ENCODE measurements around the gene TMCO4. TPM values are rescaled to one million over a fixed set of nuclear protein-coding genes. Genes with fewer than 3 reads are reported as not detected.

The TMCO4 gene
- total RNA-seq, 1 experiment from 2014 or later = 7.2 TPM

DNA sequence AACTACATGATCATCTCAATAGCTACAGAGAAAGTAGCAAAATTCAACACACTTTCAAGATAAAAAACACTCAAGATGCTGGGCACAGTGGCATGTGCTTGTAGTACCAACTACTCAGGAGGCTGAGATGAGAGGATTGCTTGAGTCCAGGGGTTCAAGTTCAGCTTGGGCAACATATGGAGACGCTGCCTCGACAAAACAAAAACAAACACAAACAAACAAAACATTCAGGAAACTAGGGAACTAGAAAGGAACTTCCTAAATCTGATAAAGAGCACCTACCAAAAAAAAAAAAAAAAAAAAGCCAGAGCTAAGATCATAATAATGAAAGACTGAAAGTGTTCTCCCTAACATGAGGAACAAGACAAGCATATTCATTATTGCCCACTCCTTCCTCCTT is 38.1 kb upstream of the TMCO4 start:
- CTCF ChIA-PET = no interaction called here
- Mint-ChIP-seq H3K4me1 (no peaks in the 10 kb centered on the region), H3K9me3 (no peaks in the 10 kb centered on the region), H3K36me3 (no peaks in the 10 kb centered on the region), H3K27ac (no peak overlapping the region), H3K27me3 (ENCODE audit: low read depth) (peaks cover 2% of the 10 kb centered on the region), H3K4me3 (no peak overlapping the region)
- POLR2A ChIA-PET = interaction anchor here (0.6 kb wide), 1 partner anchor 793 kb away, joined by 3 read pairs; no protein-coding TSS in a partner anchor
- TF ChIP-seq FOXJ3 (CRISPR knock-in tag; IDR thresholded peaks at IDR 0.05; ENCODE audit: borderline replicate concordance) = no peak
- TF ChIP-seq GTF2I (CRISPR knock-in tag; conservative IDR thresholded peaks at IDR 0.05) = no peak
- no peak for TF ChIP-seq RORB (CRISPR knock-in tag; IDR thresholded peaks at IDR 0.05)
- TF ChIP-seq, protein P1, sequence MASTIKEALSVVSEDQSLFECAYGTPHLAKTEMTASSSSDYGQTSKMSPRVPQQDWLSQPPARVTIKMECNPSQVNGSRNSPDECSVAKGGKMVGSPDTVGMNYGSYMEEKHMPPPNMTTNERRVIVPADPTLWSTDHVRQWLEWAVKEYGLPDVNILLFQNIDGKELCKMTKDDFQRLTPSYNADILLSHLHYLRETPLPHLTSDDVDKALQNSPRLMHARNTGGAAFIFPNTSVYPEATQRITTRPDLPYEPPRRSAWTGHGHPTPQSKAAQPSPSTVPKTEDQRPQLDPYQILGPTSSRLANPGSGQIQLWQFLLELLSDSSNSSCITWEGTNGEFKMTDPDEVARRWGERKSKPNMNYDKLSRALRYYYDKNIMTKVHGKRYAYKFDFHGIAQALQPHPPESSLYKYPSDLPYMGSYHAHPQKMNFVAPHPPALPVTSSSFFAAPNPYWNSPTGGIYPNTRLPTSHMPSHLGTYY (CRISPR knock-in tag; IDR thresholded peaks at IDR 0.05) = no peak
- no peak for DNase-seq (ENCODE audit: low spot score)
- ATAC-seq = no peak

DNA sequence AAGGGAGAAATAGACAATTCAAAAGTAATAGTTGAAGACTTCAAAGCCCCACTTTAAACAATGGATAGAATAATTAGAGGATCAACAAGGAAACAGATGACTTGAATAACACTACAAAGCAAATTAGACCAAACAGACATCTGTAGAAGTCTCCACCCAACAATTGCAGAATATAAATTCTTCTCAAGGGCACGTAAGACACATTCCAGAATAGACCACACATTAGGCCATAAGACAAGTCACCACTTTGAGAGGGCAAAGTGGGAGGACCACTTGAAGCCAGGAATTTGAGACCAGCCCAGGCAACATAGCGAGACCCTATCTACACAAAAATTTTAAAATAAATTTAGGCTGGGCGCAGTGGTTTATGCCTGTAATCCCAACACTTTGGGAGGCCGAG is 35.9 kb upstream of the TMCO4 start:
- Mint-ChIP-seq H3K27ac (no peak overlapping the region), H3K36me3 (no peaks in the 10 kb centered on the region), H3K4me3 (no peak overlapping the region), H3K27me3 (ENCODE audit: low read depth) (peaks cover 2% of the 10 kb centered on the region), H3K4me1 (no peaks in the 10 kb centered on the region), H3K9me3 (peaks cover 15% of the 10 kb centered on the region)
- TF ChIP-seq CREB1 (CRISPR knock-in tag; IDR thresholded peaks at IDR 0.05) = no peak
- TF ChIP-seq, protein P1 (CRISPR knock-in tag; IDR thresholded peaks at IDR 0.05) = no peak
- TF ChIP-seq, protein P2, sequence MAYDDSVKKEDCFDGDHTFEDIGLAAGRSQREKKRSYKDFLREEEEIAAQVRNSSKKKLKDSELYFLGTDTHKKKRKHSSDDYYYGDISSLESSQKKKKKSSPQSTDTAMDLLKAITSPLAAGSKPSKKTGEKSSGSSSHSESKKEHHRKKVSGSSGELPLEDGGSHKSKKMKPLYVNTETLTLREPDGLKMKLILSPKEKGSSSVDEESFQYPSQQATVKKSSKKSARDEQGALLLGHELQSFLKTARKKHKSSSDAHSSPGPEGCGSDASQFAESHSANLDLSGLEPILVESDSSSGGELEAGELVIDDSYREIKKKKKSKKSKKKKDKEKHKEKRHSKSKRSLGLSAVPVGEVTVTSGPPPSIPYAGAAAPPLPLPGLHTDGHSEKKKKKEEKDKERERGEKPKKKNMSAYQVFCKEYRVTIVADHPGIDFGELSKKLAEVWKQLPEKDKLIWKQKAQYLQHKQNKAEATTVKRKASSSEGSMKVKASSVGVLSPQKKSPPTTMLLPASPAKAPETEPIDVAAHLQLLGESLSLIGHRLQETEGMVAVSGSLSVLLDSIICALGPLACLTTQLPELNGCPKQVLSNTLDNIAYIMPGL (CRISPR knock-in tag; IDR thresholded peaks at IDR 0.05) = no peak
- no peak for TF ChIP-seq TEAD4 (CRISPR knock-in tag; IDR thresholded peaks at IDR 0.05)
- TF ChIP-seq, protein P3, sequence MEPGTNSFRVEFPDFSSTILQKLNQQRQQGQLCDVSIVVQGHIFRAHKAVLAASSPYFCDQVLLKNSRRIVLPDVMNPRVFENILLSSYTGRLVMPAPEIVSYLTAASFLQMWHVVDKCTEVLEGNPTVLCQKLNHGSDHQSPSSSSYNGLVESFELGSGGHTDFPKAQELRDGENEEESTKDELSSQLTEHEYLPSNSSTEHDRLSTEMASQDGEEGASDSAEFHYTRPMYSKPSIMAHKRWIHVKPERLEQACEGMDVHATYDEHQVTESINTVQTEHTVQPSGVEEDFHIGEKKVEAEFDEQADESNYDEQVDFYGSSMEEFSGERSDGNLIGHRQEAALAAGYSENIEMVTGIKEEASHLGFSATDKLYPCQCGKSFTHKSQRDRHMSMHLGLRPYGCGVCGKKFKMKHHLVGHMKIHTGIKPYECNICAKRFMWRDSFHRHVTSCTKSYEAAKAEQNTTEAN (CRISPR knock-in tag; IDR thresholded peaks at IDR 0.05) = no peak
- TF ChIP-seq CBFB (CRISPR knock-in tag; IDR thresholded peaks at IDR 0.05; ENCODE audit: low read depth) = no peak
- TF ChIP-seq, protein P4, sequence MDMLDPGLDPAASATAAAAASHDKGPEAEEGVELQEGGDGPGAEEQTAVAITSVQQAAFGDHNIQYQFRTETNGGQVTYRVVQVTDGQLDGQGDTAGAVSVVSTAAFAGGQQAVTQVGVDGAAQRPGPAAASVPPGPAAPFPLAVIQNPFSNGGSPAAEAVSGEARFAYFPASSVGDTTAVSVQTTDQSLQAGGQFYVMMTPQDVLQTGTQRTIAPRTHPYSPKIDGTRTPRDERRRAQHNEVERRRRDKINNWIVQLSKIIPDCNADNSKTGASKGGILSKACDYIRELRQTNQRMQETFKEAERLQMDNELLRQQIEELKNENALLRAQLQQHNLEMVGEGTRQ (CRISPR knock-in tag; IDR thresholded peaks at IDR 0.05) = no peak
- no peak for TF ChIP-seq ZNF232 (CRISPR knock-in tag; IDR thresholded peaks at IDR 0.05)
- no peak for TF ChIP-seq NR1H2 (CRISPR knock-in tag; IDR thresholded peaks at IDR 0.05)
- POLR2A ChIA-PET = no interaction called here
- ATAC-seq = no peak
- CTCF ChIA-PET = no interaction called here
- DNase-seq (ENCODE audit: low spot score) = no peak

DNA sequence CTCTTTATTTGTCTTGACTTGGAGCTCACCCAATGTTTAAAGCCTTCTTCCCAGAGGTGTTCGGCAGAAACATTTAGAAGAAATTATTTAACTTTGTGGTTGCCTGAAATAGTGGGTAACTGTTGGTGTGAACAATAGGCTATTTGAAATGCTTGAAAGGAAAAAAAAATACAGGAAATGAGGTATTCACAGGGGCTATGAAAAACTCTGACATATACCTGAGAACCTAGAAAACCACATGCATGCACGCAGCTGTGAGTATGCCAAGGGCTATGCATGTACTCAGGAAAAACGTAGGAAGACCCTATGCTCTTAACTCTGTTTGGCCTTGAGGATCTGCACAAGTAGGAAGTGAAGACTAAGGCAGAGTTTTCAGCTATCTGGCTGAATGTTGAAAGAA is 31.7 kb upstream of the TMCO4 start:
- TF ChIP-seq FOXJ3 (CRISPR knock-in tag; IDR thresholded peaks at IDR 0.05; ENCODE audit: borderline replicate concordance) (no peak), GABPB1 (CRISPR knock-in tag; IDR thresholded peaks at IDR 0.05) (no peak), FOXP1 (CRISPR knock-in tag; IDR thresholded peaks at IDR 0.05; ENCODE audit: borderline replicate concordance) (no peak), SMAD3 (CRISPR knock-in tag; IDR thresholded peaks at IDR 0.05; ENCODE audit: borderline replicate concordance) (no peak), ZNF121 (CRISPR knock-in tag; IDR thresholded peaks at IDR 0.05) (no peak), NR1H2 (CRISPR knock-in tag; IDR thresholded peaks at IDR 0.05) (no peak), CBFB (CRISPR knock-in tag; IDR thresholded peaks at IDR 0.05; ENCODE audit: low read depth) (no peak), ZNF263 (CRISPR knock-in tag; IDR thresholded peaks at IDR 0.05; ENCODE audit: low read depth) (no peak)
- TF ChIP-seq, protein P5, sequence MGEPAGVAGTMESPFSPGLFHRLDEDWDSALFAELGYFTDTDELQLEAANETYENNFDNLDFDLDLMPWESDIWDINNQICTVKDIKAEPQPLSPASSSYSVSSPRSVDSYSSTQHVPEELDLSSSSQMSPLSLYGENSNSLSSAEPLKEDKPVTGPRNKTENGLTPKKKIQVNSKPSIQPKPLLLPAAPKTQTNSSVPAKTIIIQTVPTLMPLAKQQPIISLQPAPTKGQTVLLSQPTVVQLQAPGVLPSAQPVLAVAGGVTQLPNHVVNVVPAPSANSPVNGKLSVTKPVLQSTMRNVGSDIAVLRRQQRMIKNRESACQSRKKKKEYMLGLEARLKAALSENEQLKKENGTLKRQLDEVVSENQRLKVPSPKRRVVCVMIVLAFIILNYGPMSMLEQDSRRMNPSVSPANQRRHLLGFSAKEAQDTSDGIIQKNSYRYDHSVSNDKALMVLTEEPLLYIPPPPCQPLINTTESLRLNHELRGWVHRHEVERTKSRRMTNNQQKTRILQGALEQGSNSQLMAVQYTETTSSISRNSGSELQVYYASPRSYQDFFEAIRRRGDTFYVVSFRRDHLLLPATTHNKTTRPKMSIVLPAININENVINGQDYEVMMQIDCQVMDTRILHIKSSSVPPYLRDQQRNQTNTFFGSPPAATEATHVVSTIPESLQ (CRISPR knock-in tag; IDR thresholded peaks at IDR 0.05) = no peak
- TF ChIP-seq, protein P6, sequence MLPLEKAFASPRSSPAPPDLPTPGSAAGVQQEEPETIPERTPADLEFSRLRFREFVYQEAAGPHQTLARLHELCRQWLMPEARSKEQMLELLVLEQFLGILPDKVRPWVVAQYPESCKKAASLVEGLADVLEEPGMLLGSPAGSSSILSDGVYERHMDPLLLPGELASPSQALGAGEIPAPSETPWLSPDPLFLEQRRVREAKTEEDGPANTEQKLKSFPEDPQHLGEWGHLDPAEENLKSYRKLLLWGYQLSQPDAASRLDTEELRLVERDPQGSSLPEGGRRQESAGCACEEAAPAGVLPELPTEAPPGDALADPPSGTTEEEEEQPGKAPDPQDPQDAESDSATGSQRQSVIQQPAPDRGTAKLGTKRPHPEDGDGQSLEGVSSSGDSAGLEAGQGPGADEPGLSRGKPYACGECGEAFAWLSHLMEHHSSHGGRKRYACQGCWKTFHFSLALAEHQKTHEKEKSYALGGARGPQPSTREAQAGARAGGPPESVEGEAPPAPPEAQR (CRISPR knock-in tag; IDR thresholded peaks at IDR 0.05) = no peak
- Mint-ChIP-seq H3K27ac (no peak overlapping the region), H3K36me3 (no peaks in the 10 kb centered on the region), H3K27me3 (ENCODE audit: low read depth) (peaks cover 4% of the 10 kb centered on the region; the same call in 1 of the 2 replicates), H3K9me3 (peaks cover 28% of the 10 kb centered on the region), H3K4me1 (no peaks in the 10 kb centered on the region), H3K4me3 (no peak overlapping the region)
- ATAC-seq (no peak), DNase-seq (ENCODE audit: low spot score) (no peak)
- ChIA-PET POLR2A (no interaction called here), CTCF (no interaction called here)
